ENCODE results near the gene ZNF112. TPM values are rescaled to one million over a fixed set of nuclear protein-coding genes. Genes with fewer than 3 reads are reported as not detected.

The ZNF112 gene
- total RNA-seq, 4 donors from 2014 or later = 4.3 to 10.9 (median 5.1) TPM

- TF ChIP-seq POLR2A (IDR thresholded peaks at IDR 0.05) = no peak
- TF ChIP-seq, protein P1, sequence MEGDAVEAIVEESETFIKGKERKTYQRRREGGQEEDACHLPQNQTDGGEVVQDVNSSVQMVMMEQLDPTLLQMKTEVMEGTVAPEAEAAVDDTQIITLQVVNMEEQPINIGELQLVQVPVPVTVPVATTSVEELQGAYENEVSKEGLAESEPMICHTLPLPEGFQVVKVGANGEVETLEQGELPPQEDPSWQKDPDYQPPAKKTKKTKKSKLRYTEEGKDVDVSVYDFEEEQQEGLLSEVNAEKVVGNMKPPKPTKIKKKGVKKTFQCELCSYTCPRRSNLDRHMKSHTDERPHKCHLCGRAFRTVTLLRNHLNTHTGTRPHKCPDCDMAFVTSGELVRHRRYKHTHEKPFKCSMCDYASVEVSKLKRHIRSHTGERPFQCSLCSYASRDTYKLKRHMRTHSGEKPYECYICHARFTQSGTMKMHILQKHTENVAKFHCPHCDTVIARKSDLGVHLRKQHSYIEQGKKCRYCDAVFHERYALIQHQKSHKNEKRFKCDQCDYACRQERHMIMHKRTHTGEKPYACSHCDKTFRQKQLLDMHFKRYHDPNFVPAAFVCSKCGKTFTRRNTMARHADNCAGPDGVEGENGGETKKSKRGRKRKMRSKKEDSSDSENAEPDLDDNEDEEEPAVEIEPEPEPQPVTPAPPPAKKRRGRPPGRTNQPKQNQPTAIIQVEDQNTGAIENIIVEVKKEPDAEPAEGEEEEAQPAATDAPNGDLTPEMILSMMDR (IDR thresholded peaks at IDR 0.05) = no peak
- TF ChIP-seq EP300 (IDR thresholded peaks at IDR 0.05) = no peak
- TF ChIP-seq POLR2AphosphoS5 (IDR thresholded peaks at IDR 0.05) = no peak
- H3K36me3 ChIP-seq = peaks cover 0 to 22% of the 10 kb centered on the region in 2 donors
- peaks cover 0 to 50% (median 0%) of the 10 kb centered on the region in 3 donors for H3K9me3 ChIP-seq
- WGBS, 2 donors (ENCODE audit: low coverage in 1 of 2) = 81 to 93% methylated on average over 4 of the region's 4 CpGs
- peaks cover 0 to 21% (median 10%) of the 10 kb centered on the region in 3 donors for H3K4me1 ChIP-seq
- peak overlapping the region in 1 of 4 donors; percentile 77 for H3K27ac ChIP-seq
- peak overlapping the region in 1 of 2 donors; percentile 61 for H3K4me3 ChIP-seq
- H3K27me3 ChIP-seq = no peaks in the 10 kb centered on the region
- no peak for ATAC-seq
Observed at GRCh38 chr19:44305457-44305856, 51.0 kb downstream of the ZNF112 start.

DNA sequence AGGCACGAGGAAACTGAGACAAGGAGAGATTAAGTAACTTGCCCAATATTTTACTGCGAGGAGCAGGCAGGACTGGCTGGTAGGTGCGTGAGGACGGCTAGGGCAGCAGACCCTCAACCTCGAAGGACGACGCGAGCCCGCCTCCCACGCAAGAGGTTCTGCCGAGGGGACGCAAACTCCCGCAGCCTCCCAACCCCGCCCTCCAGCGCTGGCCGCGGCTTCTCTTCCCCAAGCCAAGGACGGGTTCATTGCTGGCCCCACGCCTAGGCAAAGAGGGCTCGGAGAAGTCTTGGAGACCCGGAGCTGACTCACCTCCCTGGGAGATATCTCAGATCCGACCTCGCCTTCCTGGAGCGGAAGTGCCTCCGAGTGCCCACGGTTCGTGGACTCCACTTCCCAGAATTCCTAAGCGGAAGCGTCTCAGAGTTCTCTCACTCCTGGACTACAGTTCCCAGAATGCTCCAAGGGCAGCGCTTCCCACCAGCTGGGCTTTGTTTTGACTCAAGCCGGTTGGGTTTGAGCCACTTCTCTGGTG lies 51.8 kb downstream of the ZNF112 start, which contains the start of gene ZNF235:
Gene ZNF235, minus strand, starts transcription at position 367 of the 535 bp plus-strand sequence. CDS start 1,621 bp downstream, outside the sequence.
- peaks cover 0 to 46% (median 0%) of the 10 kb centered on the region in 3 donors for H3K9me3 ChIP-seq
- H3K4me1 ChIP-seq = peaks cover 0 to 21% (median 10%) of the 10 kb centered on the region in 3 donors
- ATAC-seq = peak; percentile 100
- peaks cover 0 to 29% of the 10 kb centered on the region in 2 donors for H3K36me3 ChIP-seq
- peak within 1 kb of the TSS; percentile 44 to 84 (median 77) for H3K27ac ChIP-seq
- TF ChIP-seq POLR2AphosphoS5 (IDR thresholded peaks at IDR 0.05) (peak; percentile 71), POLR2A (IDR thresholded peaks at IDR 0.05) (no peak)
- WGBS, 2 donors (ENCODE audit: low coverage in 1 of 2) = 0% methylated on average over 10 to 17 of the region's 31 CpGs
- no peaks in the 10 kb centered on the region for H3K27me3 ChIP-seq
- peak within 1 kb of the TSS; percentile 61 to 74 for H3K4me3 ChIP-seq

- peaks cover 0 to 21% (median 10%) of the 10 kb centered on the region in 3 donors for H3K4me1 ChIP-seq
- no peaks in the 10 kb centered on the region for H3K27me3 ChIP-seq
- no peak for ATAC-seq
- 0 to 1% methylated on average over 7 to 11 of the region's 11 CpGs for whole genome bisulfite sequencing, 2 donors (ENCODE audit: low coverage in 1 of 2)
- H3K27ac ChIP-seq = peak overlapping the region; percentile 44 to 84 (median 77)
- peaks cover 0 to 45% (median 0%) of the 10 kb centered on the region in 3 donors for H3K9me3 ChIP-seq
- TF ChIP-seq POLR2A (IDR thresholded peaks at IDR 0.05) (no peak), POLR2AphosphoS5 (IDR thresholded peaks at IDR 0.05) (no peak), EP300 (IDR thresholded peaks at IDR 0.05) (no peak)
- TF ChIP-seq, protein P1 (IDR thresholded peaks at IDR 0.05) = no peak
- H3K4me3 ChIP-seq = peak overlapping the region; percentile 61 to 74
- H3K36me3 ChIP-seq = peaks cover 5 to 35% of the 10 kb centered on the region in 2 donors
Observed at GRCh38 chr19:44303976-44304568, 52.4 kb downstream of the ZNF112 start.

- Histone ChIP-seq H3K9me3 (peaks cover 0 to 39% (median 0%) of the 10 kb centered on the region in 3 donors), H3K27me3 (no peaks in the 10 kb centered on the region), H3K4me1 (peaks cover 0 to 21% (median 10%) of the 10 kb centered on the region in 3 donors), H3K36me3 (peaks cover 12 to 43% of the 10 kb centered on the region in 2 donors), H3K27ac (no peak overlapping the region), H3K4me3 (no peak overlapping the region)
- WGBS, 2 donors (ENCODE audit: low coverage in 1 of 2) = 45 to 47% methylated on average over 2 to 4 of the region's 4 CpGs
- no peak for TF ChIP-seq EP300 (IDR thresholded peaks at IDR 0.05)
- TF ChIP-seq, protein P1 (IDR thresholded peaks at IDR 0.05) = no peak
- no peak for TF ChIP-seq POLR2AphosphoS5 (IDR thresholded peaks at IDR 0.05)
- no peak for TF ChIP-seq POLR2A (IDR thresholded peaks at IDR 0.05)
- no peak for ATAC-seq
Observed at GRCh38 chr19:44303320-44303719, 53.2 kb downstream of the ZNF112 start.

DNA sequence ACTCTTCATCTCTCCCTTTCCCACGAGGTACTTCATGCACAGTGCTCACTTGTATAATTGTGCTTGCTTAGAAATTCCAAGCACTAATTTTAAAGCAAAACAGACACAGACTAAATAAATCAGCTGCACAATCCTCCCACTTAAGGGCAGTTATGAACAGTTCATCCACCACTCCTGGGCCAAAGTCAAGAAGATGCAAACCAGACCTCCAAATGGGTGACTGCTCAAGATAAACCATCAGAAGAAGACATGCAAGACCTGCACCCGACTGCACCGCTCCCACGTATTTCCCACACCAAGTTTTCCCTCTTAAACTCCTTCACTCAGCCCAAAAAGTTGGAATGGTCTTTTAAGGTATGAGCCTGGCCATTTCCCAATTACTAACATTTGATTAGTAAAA lies 71.5 kb downstream of the ZNF112 start:
- Histone ChIP-seq H3K4me3 (no peak overlapping the region), H3K4me1 (no peaks in the 10 kb centered on the region), H3K27me3 (no peaks in the 10 kb centered on the region), H3K36me3 (peaks cover 17 to 78% of the 10 kb centered on the region in 2 donors), H3K9me3 (peaks cover 0 to 99% (median 8%) of the 10 kb centered on the region in 3 donors), H3K27ac (no peak overlapping the region)
- no peak for ATAC-seq
- TF ChIP-seq POLR2A (IDR thresholded peaks at IDR 0.05) = no peak
- no peak for TF ChIP-seq EP300 (IDR thresholded peaks at IDR 0.05)
- TF ChIP-seq POLR2AphosphoS5 (IDR thresholded peaks at IDR 0.05) = no peak
- 46 to 51% methylated on average over 3 to 4 of the region's 4 CpGs for WGBS, 2 donors (ENCODE audit: low coverage in 1 of 2)

Data from gastroesophageal sphincter (tissue), 4 donors.